ENCODE measurements around the gene BMS1.
"Not testable (repeated sequence)": the region's sequence is repeated elsewhere in the genome, so short reads cannot be mapped to it uniquely, and the experiment has no call there.

BMS1 gene

DNA sequence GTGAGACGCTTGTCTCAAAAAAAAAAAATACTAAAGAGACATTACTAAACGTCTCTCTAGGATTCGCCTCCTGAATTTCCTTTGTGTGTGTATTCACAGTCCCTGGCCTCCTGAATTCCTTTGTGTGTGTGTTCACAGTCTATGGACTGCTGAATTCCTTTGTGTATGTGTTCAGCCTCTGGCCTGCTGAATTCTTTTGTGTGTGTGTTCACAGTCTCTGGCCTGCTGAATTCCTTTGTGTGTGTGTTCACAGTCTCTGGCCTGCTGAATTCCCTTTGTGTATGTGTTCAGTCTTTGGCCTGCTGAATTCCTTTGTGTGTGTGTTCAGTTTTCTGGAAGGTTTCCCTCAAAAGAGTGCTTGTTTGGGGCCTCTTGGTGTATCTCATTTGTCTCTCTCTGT is 8.2 kb downstream of the BMS1 start:
- DNase-seq: no peak

DNA sequence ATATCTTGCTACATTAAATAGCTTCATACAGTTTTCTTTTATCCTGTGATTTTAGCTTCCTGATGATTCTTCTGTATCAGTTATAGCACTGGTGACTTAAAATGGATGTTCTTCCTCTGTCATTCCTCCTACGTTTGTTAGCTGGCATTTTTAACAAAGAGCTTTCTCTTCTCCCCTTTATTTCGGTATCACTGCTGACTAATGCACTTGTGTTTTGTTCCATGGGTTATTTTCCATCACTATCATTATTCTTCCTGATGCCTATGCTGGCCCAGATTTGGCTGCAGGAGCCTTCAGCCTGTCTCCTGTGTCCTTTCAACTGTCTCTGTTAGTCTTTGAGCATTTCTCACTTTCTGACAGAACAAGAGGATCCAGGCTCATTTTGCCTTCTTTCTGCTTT is 13.1 kb downstream of the BMS1 start:
- DNase-seq: no peak

DNA sequence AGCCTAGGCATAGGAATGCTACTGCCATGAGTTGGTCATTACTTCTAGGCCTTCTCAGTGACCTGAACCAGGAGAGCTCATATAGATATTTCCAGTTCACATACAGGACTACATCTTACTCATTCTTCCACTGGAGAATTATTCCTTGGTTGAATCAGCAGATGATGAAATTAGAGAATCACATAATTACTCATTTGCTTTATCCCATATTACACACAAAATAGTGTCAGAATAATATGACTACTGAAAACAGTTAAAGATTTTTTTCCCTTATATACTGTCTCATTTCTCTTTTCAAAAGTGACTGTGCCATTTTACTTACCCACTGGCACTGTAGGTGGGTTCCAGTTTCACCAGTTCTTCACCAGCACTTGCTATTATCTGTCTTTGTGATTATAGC is 18.5 kb downstream of the BMS1 start:
- DNase-seq: no peak

DNA sequence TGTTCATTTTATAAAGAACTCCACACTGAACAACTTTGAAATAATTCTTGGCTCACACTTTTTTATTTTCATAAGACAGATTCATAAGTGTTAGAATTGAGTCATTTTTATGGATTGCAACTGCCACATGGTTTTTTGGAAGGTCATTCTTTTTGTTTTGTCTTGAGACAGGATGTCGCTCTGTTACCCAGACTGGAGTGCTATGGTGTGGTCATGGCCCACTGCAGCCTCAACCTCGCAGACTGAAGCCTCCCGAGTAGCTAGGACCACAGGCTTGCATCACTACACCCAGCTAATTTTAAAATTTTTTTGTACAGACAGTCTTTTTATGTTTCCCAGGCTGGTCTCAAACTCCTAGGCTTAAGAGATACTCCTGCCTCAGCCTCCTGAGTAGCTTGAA is 20.3 kb downstream of the BMS1 start:
- DNase-seq: no peak

DNA sequence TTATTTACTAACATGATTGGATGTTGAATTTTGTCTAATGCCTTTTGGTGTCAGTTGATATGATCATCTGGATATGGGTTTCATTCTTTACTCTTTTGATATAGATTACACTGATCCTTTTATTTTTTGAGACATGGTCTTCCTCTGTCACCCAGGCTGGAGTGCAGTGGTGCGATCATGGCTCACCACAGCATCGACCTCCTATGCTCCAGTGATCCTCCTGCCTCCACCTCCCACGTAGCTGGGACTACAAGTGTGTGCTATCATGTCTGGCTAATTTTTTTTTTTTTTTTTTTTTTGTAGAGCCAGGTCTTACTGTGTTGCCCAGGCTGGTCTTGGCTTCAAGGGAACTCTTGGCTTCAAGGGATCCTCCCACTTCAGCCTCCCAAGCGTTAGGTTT is 27.1 kb downstream of the BMS1 start:
- no peak for DNase-seq

DNA sequence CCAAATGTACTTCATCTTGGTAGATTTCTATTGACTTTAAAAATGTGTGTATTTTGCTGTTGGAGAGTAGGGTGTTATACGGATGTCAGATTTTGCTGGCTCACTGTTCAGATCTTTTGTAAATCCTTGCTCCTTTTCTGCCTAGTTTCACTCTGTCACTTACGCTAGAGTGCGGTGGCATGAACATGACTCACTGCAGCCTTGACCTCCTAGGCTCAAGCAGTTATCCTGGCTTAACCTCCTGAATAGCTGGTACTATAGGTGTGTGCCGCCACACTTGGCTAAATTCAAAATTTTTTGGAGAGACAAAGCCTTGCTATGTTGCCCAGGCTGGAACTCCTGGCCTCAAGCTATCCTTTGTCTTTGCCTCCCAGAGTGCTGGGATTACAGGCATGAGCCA is 29.4 kb downstream of the BMS1 start:
- DNase-seq: no peak

DNA sequence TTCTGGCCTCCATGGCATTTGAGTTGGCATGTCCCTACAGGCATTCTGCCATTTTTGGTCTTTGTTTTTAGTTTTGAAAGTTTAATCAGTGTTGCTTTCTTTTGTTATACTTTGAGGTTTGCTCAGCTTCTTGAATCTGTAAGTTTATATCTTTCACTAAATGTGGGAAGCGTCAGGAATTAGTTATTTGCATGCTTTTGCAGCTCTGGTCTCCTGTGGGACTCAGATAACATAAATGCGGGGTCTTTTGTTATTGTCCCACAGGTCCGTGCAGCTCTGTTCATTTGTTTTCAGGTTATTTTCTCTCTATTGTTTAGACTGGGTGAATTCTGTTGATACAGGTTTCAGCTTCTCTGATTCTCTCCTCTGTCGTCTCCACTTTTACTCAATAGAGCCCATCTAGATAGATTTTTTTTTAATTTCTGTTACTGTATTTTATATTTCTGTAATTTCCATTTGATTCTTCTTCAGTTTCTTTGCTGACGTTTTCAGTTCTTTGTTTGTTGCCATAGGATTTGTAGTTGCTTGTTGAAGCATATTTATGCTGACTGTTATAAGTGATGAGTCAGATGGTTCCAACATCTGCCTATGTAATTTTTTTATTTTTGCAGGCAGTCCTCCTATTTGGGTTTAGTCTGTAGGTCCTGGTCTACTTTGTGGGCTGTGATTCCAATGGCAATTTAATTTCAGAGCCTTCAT is 31.5 kb downstream of the BMS1 start:
- not testable (repeated sequence) for DNase-seq

DNA sequence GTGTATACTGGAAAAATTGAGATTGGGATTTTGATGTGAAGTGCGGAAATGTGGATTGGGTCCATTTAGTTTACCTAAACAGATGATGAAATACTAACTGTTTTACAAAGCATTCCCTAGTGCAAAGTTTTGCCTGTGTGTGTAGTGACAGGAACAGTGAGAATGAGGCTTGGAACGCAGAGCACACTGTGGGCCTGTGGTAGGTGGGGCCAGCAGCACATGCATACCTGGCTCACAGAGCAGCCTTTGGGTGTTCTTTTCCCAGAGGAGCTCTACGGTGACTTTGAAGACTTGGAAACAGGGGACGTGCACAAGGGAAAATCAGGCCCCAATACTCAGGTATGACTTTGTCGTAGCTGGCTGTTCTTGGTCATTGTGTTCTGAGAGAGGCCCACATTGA is 33.7 kb downstream of the BMS1 start:
- not testable (repeated sequence) for DNase-seq

DNA sequence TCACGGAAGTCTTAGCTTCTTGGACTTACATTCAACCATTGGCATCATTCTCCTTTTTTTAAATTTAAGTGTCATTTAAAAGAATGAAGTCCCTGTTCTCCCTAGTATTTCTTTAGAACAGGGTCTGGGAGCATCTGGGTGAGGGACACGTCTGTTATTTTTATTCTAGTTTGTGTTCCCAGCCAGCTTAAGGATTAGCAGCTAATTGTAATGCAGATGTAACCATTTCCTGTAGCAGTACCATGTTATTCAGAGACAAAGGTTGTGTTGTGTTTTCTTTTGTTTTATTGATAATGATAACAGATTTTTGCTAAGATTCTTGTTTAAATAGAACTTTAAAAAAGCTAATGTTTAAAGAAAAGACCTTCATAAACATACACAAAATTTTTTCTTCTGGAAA is 34.3 kb downstream of the BMS1 start:
- no peak for DNase-seq

DNA sequence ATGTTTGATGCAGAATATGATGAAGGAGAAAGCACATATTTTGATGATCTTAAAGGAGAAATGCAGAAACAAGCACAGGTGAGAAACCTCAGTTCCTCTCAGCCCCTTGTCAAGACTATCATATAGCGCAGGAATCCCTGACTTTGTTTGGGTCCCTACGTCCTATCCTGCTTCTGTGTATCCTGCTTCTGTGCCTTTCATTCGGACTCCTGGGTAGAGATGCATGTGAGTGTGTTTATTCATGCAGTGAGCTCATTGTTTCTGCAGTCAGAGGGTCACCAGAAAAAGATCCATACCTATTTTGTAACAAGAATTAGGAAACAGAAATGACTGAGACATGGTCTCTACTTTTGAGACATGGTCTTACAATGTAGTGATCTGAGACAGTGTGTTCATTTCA is 34.8 kb downstream of the BMS1 start:
- DNase-seq: not testable (repeated sequence)

DNA sequence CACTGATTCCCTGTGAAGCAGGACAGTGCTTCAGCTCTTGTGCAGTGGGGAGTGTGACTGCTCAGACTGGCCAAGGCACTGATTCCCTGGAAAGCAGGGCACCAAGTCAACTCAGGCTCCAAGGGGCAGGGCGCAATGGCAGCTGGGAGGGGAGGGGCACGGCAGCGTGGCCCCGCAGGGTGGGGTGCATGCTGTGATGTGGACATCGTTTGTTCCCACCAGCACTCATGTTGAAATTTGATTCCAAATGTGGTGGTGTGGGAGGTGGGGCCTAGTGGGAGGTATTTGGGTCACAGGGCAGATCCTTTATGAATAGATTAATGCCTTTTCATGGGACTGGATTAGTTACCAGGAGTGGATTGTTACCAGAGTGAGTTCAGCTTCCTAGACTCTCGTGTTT is 44.2 kb downstream of the BMS1 start:
- DNase-seq: not testable (repeated sequence)

DNA sequence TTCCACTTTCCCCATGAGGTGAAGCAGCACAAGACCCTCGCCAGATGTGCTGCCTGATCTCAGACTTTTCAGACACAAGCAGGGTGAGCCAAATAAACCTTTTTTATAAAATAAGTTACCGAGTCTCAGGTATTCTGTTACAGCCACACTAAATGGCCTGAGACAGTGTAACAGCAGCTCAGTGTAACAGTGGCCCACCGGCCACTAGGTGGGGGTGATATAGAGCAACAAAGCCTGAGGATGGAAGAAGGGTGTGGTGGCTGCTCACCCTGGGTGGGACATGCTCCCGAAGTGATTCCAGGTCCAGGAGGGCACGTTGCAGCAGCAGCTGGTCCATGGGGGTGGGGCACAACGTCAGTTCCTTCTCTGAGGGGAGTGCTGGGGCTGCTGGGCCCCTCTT is 44.6 kb downstream of the BMS1 start:
- DNase-seq: no peak

DNA sequence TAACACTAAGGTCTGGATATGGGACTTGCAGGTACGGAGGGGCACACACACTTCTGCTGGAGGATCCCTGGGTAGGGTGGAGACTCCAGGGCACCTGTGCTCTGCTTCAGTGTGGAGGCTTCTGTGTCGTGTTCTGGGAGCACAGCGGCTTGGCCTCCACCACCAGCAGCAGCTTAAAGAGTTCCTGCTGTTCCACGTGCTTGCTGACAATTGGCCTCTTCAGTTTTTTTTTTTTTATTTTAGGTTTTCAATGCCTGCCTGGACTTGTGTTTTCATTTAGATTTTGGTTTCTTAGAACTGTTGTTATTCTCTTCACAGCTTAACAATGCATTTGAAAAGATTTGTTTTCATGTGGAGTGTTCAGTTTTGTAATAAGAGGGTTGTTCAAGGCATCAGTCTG is 45.8 kb downstream of the BMS1 start:
- not testable (repeated sequence) for DNase-seq

DNA sequence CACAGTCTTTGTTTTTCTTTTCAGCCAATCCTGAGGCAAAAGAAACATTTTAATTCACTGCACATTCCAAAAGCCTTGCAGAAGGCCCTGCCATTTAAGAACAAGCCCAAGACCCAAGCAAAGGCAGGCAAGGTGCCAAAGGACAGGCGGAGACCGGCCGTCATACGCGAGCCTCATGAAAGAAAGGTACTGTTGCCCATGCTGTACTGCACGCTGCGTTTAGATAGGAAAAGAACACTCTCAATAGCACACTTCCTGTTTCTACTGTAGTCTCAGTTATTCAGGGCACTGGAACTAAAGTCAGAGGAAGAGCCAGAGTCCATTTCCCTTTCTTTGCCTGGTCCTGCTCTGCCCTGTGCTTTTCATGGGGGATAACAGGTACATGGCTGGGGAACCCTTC is 47.6 kb downstream of the BMS1 start:
- no peak for DNase-seq

DNA sequence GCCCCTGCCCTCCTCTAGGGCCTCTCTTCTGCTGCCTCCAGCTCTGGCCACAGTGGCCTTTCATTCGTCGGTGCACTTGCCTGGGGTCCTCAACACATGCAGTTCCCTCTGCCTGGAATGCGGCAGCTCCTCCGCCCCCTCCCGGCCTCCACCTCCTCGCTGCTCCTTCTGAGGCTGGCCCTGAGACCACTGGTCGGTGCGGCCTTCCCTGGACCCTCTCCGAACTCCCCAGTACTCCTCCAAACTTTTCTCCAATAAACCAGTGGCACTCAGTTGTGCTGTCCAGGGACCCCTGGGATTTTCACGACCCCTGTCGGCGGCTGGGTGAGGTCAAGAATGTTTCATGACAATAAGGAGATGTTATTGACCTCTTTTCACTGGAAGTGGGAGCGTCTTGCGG is 53.5 kb downstream of the BMS1 start:
- DNase-seq: no peak

DNA sequence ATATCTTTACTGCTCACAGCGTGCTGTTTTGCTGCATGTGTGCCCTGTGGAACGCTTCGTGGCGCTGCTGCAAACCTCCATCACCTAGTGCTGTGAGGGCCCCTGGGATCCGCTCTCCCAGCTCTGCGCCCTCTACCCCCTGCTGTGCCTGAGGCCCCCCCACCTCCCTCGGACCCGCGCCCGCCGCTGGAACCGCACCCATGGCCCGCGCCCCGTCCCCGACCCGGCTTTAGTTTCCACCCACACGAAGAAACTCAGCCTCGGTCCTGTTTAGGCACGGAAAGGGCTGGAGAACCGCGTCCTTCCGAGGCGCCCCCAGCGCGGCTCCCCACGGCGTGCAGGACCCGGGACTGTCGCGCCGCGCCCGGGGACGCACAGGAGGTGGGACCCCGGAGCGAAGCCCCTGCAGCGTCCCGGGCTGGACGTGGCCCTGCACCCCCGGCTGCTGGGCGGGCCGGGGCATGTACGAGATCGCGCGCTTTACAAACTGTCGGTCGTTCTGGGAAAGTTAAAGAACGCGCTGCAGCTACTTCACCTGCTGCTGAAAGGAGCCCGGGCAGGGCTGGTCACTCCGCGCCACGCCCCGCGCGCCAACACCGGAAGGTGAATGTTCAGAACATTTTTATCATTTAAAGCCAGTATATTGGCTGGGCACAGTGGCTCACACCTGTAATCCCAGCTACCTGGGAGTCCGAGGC is 54.3 kb downstream of the BMS1 start:
- no peak for DNase-seq

DNA sequence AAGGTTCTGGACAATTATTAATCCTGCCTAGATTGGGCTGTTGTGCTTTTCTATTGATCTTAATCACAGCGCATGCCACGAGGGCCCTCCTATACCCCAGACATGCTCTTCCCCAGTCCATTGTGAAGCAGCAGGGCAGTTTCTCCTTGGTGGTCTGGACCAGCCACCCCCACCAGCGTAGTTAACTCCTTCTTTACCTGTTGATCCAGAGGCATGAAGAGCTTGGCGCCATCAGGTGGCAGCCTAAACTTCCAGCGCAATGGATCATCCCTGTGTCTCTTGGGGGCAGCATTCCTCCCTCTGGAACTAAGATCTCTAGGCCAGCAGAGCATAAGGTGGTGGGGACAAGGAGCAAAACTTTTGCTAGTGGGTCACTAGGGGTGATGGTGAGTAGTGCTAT is 62.2 kb downstream of the BMS1 start:
- DNase-seq: not testable (repeated sequence)

DNA sequence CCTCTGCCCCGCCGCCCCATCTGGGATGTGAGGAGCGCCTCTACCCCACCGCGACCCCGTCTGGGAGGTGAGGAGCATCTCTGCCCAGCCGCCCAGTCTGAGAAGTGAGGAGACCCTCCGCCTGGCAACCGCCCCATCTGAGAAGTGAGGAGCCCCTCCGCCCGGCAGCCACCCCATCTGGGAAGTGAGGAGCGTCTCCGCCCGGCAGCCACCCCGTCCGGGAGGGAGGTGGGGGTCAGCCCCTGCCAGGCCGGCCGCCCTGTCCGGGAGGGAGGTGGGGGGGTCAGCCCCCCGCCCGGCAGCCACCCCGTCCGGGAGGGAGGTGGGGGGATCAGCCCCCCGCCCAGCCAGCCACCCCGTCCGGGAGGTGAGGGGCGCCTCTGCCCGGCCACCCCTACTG is 64.7 kb downstream of the BMS1 start:
- not testable (repeated sequence) for DNase-seq

DNA sequence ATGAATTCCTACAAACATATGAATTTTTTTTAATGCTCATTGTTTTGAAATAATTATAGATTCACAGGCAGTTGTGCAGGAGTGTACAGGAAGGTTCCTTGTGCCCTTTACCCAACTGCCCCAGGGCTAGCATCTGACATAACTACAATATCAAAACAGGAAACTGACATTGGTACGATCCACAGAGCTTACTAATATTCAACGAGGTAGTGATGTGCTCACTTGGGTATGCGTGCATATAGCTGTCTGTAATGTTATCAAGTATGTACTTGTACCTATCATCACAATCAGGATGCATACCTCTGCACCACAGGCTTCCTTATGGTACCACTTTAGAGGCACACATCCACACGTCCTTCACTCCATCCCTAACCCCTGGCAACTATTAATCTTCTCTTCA is 68.3 kb downstream of the BMS1 start:
- DNase-seq: no peak

DNA sequence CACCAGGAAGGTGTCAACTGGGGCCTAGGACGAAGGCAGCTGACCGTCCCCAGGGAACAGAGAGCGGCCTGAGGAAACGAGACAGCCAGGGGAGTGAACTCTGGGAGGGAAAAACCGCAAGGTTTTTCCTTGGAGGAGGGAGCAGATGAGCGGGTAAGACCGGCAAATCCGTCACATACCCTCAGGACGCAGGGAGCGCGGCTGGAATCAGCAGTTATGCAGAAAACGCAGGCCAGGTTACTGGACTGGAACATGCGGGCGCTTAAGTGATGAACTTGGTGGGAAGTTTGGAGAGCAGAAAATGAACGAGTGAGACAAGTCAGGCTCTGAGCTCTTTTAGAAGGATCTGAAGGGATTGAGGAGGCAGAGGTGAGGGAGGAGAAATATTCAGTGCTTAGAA is 76.7 kb downstream of the BMS1 start:
- no peak for DNase-seq

DNA sequence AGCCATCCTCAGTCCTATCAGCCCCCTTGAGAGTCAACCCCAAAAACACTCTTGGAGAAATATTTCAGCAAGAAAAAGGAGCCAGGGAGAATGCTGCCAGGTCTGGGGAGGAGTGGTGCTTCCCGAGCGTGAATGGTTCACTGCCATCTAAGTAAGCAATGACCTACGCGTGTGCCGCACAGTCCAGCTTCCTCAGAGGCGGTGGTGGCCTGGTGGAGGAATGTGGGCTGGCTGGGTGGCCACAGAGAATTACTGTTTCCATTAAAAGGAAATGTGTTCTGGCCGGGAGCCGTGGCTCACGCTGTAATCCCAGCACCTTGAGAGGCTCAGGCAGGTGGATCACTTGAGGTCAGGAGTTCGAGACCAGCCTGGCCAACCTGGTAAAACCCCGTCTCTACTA is 77.4 kb downstream of the BMS1 start:
- DNase-seq: not testable (repeated sequence)

DNA sequence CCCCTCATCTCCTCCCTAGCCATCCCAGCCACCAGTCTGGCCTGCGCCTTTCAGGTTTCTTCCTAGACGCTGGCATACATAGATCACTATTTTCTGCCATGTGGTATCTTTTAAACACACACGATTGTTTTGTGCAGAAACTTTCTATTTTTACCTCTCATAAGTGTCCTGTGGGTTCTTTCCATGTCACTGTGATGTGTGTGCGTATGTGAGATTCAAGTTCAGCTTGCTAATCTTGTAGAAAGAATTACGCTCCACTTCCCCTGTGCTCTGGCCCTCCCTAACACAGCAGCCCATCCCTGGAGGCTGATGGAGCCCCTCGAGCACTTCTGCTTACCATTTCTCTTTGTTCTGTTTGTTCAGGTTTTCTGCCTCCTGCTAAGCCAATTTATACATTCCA is 80.2 kb downstream of the BMS1 start:
- not testable (repeated sequence) for DNase-seq

DNA sequence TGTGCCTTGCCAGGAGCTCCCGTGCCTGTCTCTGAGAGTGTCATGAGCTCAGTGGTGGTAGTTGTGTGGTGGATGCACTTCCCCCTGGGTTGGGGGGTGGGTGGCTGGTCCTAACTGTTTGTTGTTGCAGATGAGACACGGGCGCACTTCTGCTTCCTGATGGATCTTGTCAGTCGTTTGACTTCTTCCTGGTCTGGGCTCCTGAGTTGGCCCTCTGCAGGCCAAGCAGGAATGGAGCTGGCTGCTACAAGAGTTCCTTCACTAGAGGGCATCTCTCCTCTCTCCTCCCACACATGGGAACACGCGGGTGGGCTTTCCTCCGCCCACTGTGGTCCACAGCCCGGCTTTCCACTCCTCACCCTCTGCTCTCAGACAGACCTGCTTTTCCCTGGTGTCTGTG is 82.0 kb downstream of the BMS1 start:
- DNase-seq: no peak

DNA sequence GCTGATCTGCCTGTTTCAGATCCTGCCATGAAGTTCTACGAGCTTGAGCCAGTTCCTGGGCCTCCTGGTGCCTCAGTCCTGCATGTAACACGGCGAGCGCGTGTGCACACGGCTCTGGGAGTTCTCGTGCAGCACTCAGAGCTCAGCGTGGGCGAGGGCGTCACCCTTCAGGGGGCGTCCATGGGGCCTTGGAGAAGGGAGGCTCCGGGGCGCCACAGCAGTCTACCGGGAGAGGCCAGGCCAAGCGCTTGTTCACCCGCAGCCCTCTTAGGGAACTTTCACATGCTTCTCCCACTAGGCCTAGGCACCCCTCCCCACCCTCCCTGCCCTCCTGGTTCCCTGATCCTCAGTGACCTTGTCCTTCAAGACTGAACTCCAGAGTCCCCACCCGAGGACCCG is 83.1 kb downstream of the BMS1 start:
- no peak for DNase-seq

All from activated CD4-positive, alpha-beta T cell treated with anti-CD3 and anti-CD28 coated beads, Interleukin-2, amount 50 U/mL, for 48 hours (primary cell).